SK-N-SH (cell line): ENCODE measurements around the gene TSG101. TPM values are rescaled to one million over a fixed set of nuclear protein-coding genes. Genes with fewer than 3 reads are reported as not detected.

Experiments
- CTCF ChIA-PET: fragments of 300-600, 350-600 bp; formaldehyde crosslinking; extraction: SDS; loops from one replicate; lab custom pipeline; 2021; lab: Yijun Ruan, JAX
- POLR2A ChIA-PET: fragments of 350-600 bp; sonication (Branson Sonifier 250); formaldehyde crosslinking; extraction: SDS; loops from one replicate; lab custom pipeline; 2020; ENCODE audit warnings: antibody characterized with exemption, inconsistent platforms; lab: Yijun Ruan, JAX
- DNase-seq: peaks from one replicate; pipeline ENCODE4 v3.0.0; 2012
- H2AFZ ChIP-seq: fragments of 200-600 bp; sonication (generic); 2 replicates; pipeline ENCODE4 v1.8.1; 2016; ENCODE audit warnings: antibody characterized with exemption, mild to moderate bottlenecking, low read depth
- H3F3A ChIP-seq: fragments of 200-600 bp; sonication (generic); replicated peaks from 2 replicates; pipeline ENCODE3; 2016; ENCODE audit warnings: antibody characterized with exemption, mild to moderate bottlenecking; ENCODE audit not compliant: insufficient read depth
- H3K27ac ChIP-seq, 2 experiments: fragments of 200-500 bp in 1 of 2; fragments of 200-600 bp in 1 of 2; sonication (Bioruptor generic) in 1 of 2; sonication (generic), shearing (Covaris generic) in 1 of 2; 2 replicates each; pipeline versions ENCODE4 v1.5.1 to v1.6.1; 2014 to 2016; ENCODE audit warnings: low read depth in 2 of 2, inconsistent platforms in 1 of 2, low read length in 1 of 2, mild to moderate bottlenecking in 1 of 2, mixed read lengths in 1 of 2
- H3K27me3 ChIP-seq: fragments of 200-600 bp; sonication (generic), shearing (Covaris generic); 2 replicates; pipeline ENCODE4 v1.6.1; 2016; ENCODE audit warnings: mixed run types; ENCODE audit not compliant: insufficient read depth
- H3K36me3 ChIP-seq, 2 experiments: fragments of 200-500 bp in 1 of 2; fragments of 200-600 bp in 1 of 2; sonication (Bioruptor generic) in 1 of 2; sonication (generic) in 1 of 2; replicated peaks in 1 of 2; 2 replicates each; pipeline versions ENCODE3 to v1.5.1; 2014 to 2016; ENCODE audit warnings: low read length in 1 of 2, mild to moderate bottlenecking in 1 of 2; ENCODE audit not compliant: insufficient read depth in 2 of 2, control insufficient read depth in 1 of 2
- H3K4me1 ChIP-seq, 2 experiments: fragments of 200-500 bp in 1 of 2; fragments of 200-600 bp in 1 of 2; sonication (Bioruptor generic) in 1 of 2; sonication (generic), shearing (Covaris generic) in 1 of 2; 2 replicates each; pipeline versions ENCODE4 v1.5.1 to v1.6.1; 2014 to 2016; ENCODE audit warnings: low read depth in 1 of 2, low read length in 1 of 2, mixed run types in 1 of 2; ENCODE audit not compliant: insufficient read depth in 2 of 2, control insufficient read depth in 1 of 2
- H3K4me2 ChIP-seq: fragments of 200-600 bp; sonication (generic), shearing (Covaris generic); 2 replicates; pipeline ENCODE4 v1.6.1; 2017; ENCODE audit warnings: mixed run types
- H3K4me3 ChIP-seq, 2 experiments: fragments of 200-500 bp in 1 of 2; fragments of 200-600 bp in 1 of 2; sonication (Bioruptor generic) in 1 of 2; sonication (generic), shearing (Covaris generic) in 1 of 2; 2 replicates each; pipeline versions ENCODE4 v1.5.1 to v1.8.1; 2014 to 2016; ENCODE audit warnings: low read depth in 2 of 2, inconsistent platforms in 1 of 2, low read length in 1 of 2, mild to moderate bottlenecking in 1 of 2, mixed read lengths in 1 of 2, moderate library complexity in 1 of 2
- H3K79me2 ChIP-seq: fragments of 200-600 bp; sonication (generic); 2 replicates; pipeline ENCODE4 v1.8.1; 2017; ENCODE audit warnings: mild to moderate bottlenecking; ENCODE audit not compliant: insufficient read depth
- H3K9ac ChIP-seq: fragments of 200-600 bp; sonication (generic); 2 replicates; pipeline ENCODE4 v1.6.1; 2017; ENCODE audit warnings: mixed run types
- H3K9me2 ChIP-seq: fragments of 200-600 bp; sonication (generic); 2 replicates; pipeline ENCODE4 v1.6.1; 2017; ENCODE audit warnings: mixed run types
- H3K9me3 ChIP-seq: fragments of 200-600 bp; sonication (generic); 2 replicates; pipeline ENCODE4 v1.6.1; 2017; ENCODE audit warnings: mixed run types, mild to moderate bottlenecking, moderate library complexity
- H4K20me1 ChIP-seq: fragments of 200-600 bp; sonication (generic); 2 replicates; pipeline ENCODE4 v1.6.1; 2017; ENCODE audit warnings: mild to moderate bottlenecking, mixed run types; ENCODE audit not compliant: insufficient read depth
- CHD2 ChIP-seq: fragments of 150-350 bp; IDR thresholded peaks from 2 replicates; pipeline ENCODE4 v1.6.1; 2018; ENCODE audit warnings: low read length; ENCODE audit not compliant: partially characterized antibody
- CTCF ChIP-seq: fragments of 200-600 bp; sonication (generic); IDR thresholded peaks from 2 replicates; pipeline ENCODE4 v1.6.1; 2017; ENCODE audit warnings: antibody characterized with exemption, mild to moderate bottlenecking, moderate library complexity
- FOXM1 ChIP-seq: IDR thresholded peaks from 2 replicates; pipeline ENCODE4 v1.4.0; 2012; ENCODE audit warnings: low read depth, mild to moderate bottlenecking
- IRF3 ChIP-seq: fragments of 150-350 bp; IDR thresholded peaks from 2 replicates; pipeline ENCODE4 v1.6.1; 2016; ENCODE audit warnings: mild to moderate bottlenecking, low read depth, low read length
- MEF2A ChIP-seq: IDR thresholded peaks from 2 replicates; pipeline ENCODE4 v1.4.0; 2012; ENCODE audit warnings: low read depth, borderline replicate concordance
- MXI1 ChIP-seq: IDR thresholded peaks from 2 replicates; pipeline ENCODE4 v1.6.1; 2012; ENCODE audit warnings: mild to moderate bottlenecking, low read depth, low read length, improper control_type of control experiment
- NFIC ChIP-seq: IDR thresholded peaks from 2 replicates; pipeline ENCODE4 v1.4.0; 2012; ENCODE audit warnings: borderline replicate concordance
- NRF1 ChIP-seq: IDR thresholded peaks from 2 replicates; pipeline ENCODE4 v1.6.1; 2012; ENCODE audit warnings: low read depth, mild to moderate bottlenecking, low read length
- POLR2AphosphoS5 ChIP-seq: IDR thresholded peaks from 2 replicates; pipeline ENCODE4 v1.6.1; 2012; ENCODE audit warnings: low read depth, low read length
- RAD21 ChIP-seq: IDR thresholded peaks from 2 replicates; pipeline ENCODE4 v1.6.1; 2012; ENCODE audit warnings: mild to moderate bottlenecking, low read length
- RFX5 ChIP-seq: IDR thresholded peaks from 2 replicates; pipeline ENCODE4 v1.6.1; 2012; ENCODE audit warnings: mild to moderate bottlenecking, improper control_type of control experiment, low read length
- RXRA ChIP-seq: IDR thresholded peaks from 2 replicates; pipeline ENCODE4 v1.4.0; 2012; ENCODE audit warnings: low read depth, mild to moderate bottlenecking, borderline replicate concordance
- SIN3A ChIP-seq: IDR thresholded peaks from 2 replicates; pipeline ENCODE4 v1.6.1; 2012; ENCODE audit warnings: low read depth, mild to moderate bottlenecking, low read length, moderate library complexity, borderline replicate concordance
- TEAD4 ChIP-seq: IDR thresholded peaks from 2 replicates; pipeline ENCODE4 v1.4.0; 2012; ENCODE audit warnings: mild to moderate bottlenecking, borderline replicate concordance; ENCODE audit not compliant: insufficient read depth
- WGBS: methylation state at CpG from one replicate; pipeline ENCODE4 v1.1.6; 2017; ENCODE audit warnings: low lambda C conversion rate; 5-methylcytosine and 5-hydroxymethylcytosine counted together
- polyA plus RNA-seq, 3 experiments: library from polyadenylated mRNA; depleted of rRNA; stranded (reverse); fragments of >200 nt; gene quantifications; 2 replicates each; pipeline ENCODE4 v1.2.3, GENCODE V29; 2012
- TF ChIP-seq, protein P1 (sequence below): IDR thresholded peaks from 2 replicates; pipeline ENCODE4; 2012

The TSG101 gene
- polyA plus RNA-seq, 1 of the 3 experiments (the other 2 are of a cell fraction) = 164 TPM

DNA sequence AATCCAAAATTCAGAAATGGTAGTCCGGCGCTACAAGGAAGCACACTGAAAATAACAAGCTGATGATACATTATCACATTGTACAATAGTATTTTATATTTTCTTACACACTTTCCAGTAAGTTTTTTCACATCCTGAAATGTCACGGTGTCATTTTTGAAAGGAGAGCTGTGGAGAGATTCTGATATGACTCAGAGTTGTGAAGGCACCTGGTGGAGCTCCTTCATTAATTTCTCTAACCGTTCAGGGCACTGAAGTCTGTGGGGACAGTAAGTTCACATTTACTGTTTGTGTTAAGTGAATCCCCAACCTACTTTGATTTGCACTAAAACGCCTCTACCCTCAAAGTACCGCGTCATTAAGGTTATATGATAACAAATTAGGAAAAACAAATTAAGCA lies 57.8 kb downstream of the TSG101 start:
- no peak overlapping the region for H3K9ac ChIP-seq
- no peaks in the 10 kb centered on the region for H3K79me2 ChIP-seq
- no peaks in the 10 kb centered on the region for H3K9me3 ChIP-seq
- 97% methylated on average over 7 of the region's 7 CpGs for WGBS
- no peak for DNase-seq
- no peak overlapping the region for H3K4me3 ChIP-seq
- peaks cover 4 to 6% of the 10 kb centered on the region in 2 experiments for H3K36me3 ChIP-seq
- H3K4me1 ChIP-seq = no peaks in the 10 kb centered on the region
- no peaks in the 10 kb centered on the region for H3K9me2 ChIP-seq
- no peaks in the 10 kb centered on the region for H3K27me3 ChIP-seq
- ChIA-PET CTCF (no interaction called here), POLR2A (no interaction called here)
- TF ChIP-seq RFX5 (no peak), FOXM1 (no peak)
- TF ChIP-seq, protein P1, sequence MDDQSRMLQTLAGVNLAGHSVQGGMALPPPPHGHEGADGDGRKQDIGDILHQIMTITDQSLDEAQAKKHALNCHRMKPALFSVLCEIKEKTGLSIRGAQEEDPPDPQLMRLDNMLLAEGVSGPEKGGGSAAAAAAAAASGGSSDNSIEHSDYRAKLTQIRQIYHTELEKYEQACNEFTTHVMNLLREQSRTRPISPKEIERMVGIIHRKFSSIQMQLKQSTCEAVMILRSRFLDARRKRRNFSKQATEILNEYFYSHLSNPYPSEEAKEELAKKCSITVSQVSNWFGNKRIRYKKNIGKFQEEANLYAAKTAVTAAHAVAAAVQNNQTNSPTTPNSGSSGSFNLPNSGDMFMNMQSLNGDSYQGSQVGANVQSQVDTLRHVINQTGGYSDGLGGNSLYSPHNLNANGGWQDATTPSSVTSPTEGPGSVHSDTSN = no peak
- no peak overlapping the region for H3K4me2 ChIP-seq
- H2AFZ ChIP-seq = no peak overlapping the region
- H3F3A ChIP-seq = no peaks in the 10 kb centered on the region
- H3K27ac ChIP-seq = no peak overlapping the region
- H4K20me1 ChIP-seq = no peaks in the 10 kb centered on the region

DNA sequence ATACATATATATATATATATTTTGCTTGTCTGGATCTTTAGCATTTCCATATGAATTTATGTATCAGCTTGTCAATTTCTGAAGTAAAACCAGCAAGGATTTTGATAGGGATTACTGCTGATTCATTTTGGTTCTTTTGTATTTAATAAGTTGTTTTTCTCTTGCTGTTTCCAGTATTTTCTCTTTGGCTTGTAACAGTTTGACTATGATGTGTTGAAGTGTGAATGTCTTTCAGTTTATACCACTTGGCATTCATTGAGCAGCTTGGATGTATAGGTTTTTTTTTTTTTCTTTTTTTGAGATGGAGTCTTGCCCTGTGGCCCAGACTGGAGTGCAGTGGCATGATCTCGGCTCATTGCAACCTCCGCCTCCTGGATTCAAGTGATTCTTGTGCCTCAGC lies 58.7 kb downstream of the TSG101 start:
- POLR2A ChIA-PET = no interaction called here
- no peak for DNase-seq
- Histone ChIP-seq H3K79me2 (no peaks in the 10 kb centered on the region), H3K27ac (no peak overlapping the region), H4K20me1 (no peaks in the 10 kb centered on the region), H3K4me3 (no peak overlapping the region), H3K9ac (no peak overlapping the region), H3K9me3 (no peaks in the 10 kb centered on the region), H3F3A (no peaks in the 10 kb centered on the region), H3K9me2 (no peaks in the 10 kb centered on the region), H3K36me3 (peaks cover 3 to 6% of the 10 kb centered on the region in 2 experiments), H3K4me1 (no peaks in the 10 kb centered on the region), H3K4me2 (no peak overlapping the region), H2AFZ (no peak overlapping the region), H3K27me3 (no peaks in the 10 kb centered on the region)
- WGBS = 98% methylated on average over 2 of the region's 2 CpGs
- no peak for TF ChIP-seq RXRA
- no peak for TF ChIP-seq NRF1
- no peak for TF ChIP-seq RAD21
- CTCF ChIA-PET = no interaction called here

- H4K20me1 ChIP-seq = no peaks in the 10 kb centered on the region
- H3F3A ChIP-seq = no peaks in the 10 kb centered on the region
- H3K27me3 ChIP-seq = no peaks in the 10 kb centered on the region
- 94% methylated on average over 2 of the region's 2 CpGs for WGBS
- H3K4me3 ChIP-seq = no peak overlapping the region
- no peaks in the 10 kb centered on the region for H3K36me3 ChIP-seq
- CTCF ChIA-PET = no interaction called here
- H3K9me2 ChIP-seq = no peaks in the 10 kb centered on the region
- no peak overlapping the region for H3K9ac ChIP-seq
- no peak for TF ChIP-seq CHD2
- TF ChIP-seq POLR2AphosphoS5 = no peak
- TF ChIP-seq MXI1 = no peak
- no peak for TF ChIP-seq IRF3
- no peak for TF ChIP-seq NFIC
- TF ChIP-seq MEF2A = no peak
- TF ChIP-seq SIN3A = no peak
- no peak for TF ChIP-seq CTCF
- TF ChIP-seq TEAD4 = no peak
- no peak for TF ChIP-seq RXRA
- TF ChIP-seq, all 33 proteins: peak for 0
- Histone ChIP-seq H3K4me1 (no peaks in the 10 kb centered on the region), H2AFZ (no peak overlapping the region), H3K79me2 (no peaks in the 10 kb centered on the region), H3K9me3 (no peaks in the 10 kb centered on the region), H3K27ac (no peak overlapping the region), H3K4me2 (no peak overlapping the region)
- DNase-seq = no peak
- POLR2A ChIA-PET = no interaction called here
Measured at GRCh38 chr11:18466402-18466801, 60.3 kb downstream of the TSG101 start.
